ENCODE measurements around the gene ATP9B. TPM values are rescaled to one million over a fixed set of nuclear protein-coding genes. Genes with fewer than 3 reads are reported as not detected.

Gene ATP9B
- total RNA-seq, 1 experiment from 2014 or later: 17.8 TPM

DNA sequence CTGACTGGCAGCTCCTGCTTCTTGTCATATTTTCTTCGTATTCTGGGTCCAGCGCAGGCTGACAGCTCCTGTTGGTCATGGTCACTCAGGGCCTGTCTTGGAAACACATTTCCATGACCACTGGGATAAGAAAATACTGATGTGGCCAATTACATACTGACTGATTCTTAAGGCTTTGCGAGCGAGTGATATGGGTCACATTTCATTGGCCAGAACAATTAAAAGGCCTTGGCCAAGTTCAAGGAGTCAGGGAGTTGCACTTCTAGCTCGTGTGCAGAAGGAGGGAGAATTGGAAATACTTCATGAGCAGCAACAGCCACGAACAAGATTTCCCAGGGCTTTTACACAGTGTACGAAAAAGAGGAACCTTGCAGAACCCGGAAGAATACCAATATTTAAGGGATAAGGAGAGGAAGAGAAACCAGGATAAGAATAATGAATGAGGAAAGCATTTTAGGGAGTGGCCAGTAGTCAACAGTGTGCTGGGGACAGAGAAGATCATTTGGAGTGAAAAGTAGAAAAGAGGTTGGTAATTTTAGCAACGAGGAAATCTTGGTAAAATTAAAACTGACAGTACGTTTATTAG lies 149.5 kb downstream of the ATP9B start:
- Histone ChIP-seq H2AFZ (ENCODE audit: low read depth, low read length, poor library complexity, severe bottlenecking) (no peak overlapping the region), H4K20me1 (ENCODE audit: insufficient read depth) (no peaks in the 10 kb centered on the region), H3K36me3 (ENCODE audit: control insufficient read depth in 1 of 2, insufficient read depth in 2 of 2, low read length in 2 of 2) (no peaks in the 10 kb centered on the region), H3K4me3 (replicated peaks in 1 of 2; ENCODE audit: low read depth in 1 of 2, low read length in 2 of 2) (no peak overlapping the region), H3K4me2 (ENCODE audit: low read length) (no peak overlapping the region), H3K27ac (ENCODE audit: low read depth, low read length) (no peak overlapping the region), H3K9me3 (ENCODE audit: control insufficient read depth in 1 of 2, insufficient read depth in 1 of 2, low read depth in 1 of 2, low read length in 2 of 2) (no peaks in the 10 kb centered on the region), H3K79me2 (ENCODE audit: insufficient read depth, low read length) (no peaks in the 10 kb centered on the region), H3K4me1 (ENCODE audit: control insufficient read depth in 1 of 2, insufficient read depth in 2 of 2, low read length in 2 of 2) (no peaks in the 10 kb centered on the region), H3K27me3 (ENCODE audit: insufficient read depth, low read length) (no peaks in the 10 kb centered on the region), H3K9ac (ENCODE audit: low read length) (no peak overlapping the region), H3K9me2 (ENCODE audit: insufficient read depth) (no peaks in the 10 kb centered on the region)
- POLR2A ChIA-PET: no interaction called here
- RAD21 ChIA-PET (ENCODE audit: low non-redundant PET in 1 of 2, low total read pairs in 2 of 2, uncharacterized antibody in 2 of 2, unreplicated experiment in 2 of 2): no interaction called here
- DNase-seq (ENCODE audit: low read depth, low spot score) (no peak), ATAC-seq (no peak)
- CTCF ChIA-PET: no interaction called here
- TF ChIP-seq CBX3 (IDR thresholded peaks at IDR 0.05; ENCODE audit: low read depth) (no peak), POLR2AphosphoS5 (IDR thresholded peaks at IDR 0.05; ENCODE audit: low read depth, low read length) (no peak), EGR1 (IDR thresholded peaks at IDR 0.05; ENCODE audit: low read depth) (no peak), SRF (IDR thresholded peaks at IDR 0.05; ENCODE audit: low read depth) (no peak), SIN3A (IDR thresholded peaks at IDR 0.05; ENCODE audit: low read depth) (no peak), JUND (IDR thresholded peaks at IDR 0.05) (no peak), YY1 (IDR thresholded peaks at IDR 0.05; ENCODE audit: extremely low read depth, insufficient replicate concordance, low read depth, low read length) (no peak), RAD21 (IDR thresholded peaks at IDR 0.05; ENCODE audit: low read depth) (no peak)
- no TSS peak for BruUV-seq (replicated peaks)
- intact Hi-C loops (cut with micrococcal nuclease): no loop called here

DNA sequence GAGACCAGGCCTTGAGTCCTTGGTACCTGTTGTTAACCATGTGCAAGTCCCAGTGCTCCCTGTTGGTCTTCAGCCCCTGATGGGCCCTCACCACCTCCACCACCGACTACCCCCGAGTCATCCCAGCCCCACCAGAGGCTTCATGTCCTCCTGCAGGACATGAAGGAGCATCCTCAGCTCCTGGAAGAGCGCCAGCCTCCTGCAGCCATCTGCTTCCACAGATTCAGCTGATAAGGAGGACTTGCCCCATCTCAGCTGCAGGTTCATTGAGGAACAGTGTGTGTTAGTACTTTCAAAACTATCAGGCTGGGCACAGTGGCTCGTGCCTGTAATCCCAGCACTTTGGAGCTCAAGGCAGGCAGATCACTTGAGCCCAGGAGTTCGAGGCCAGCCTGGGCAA lies 151.9 kb downstream of the ATP9B start:
- Histone ChIP-seq H3K27me3 (ENCODE audit: insufficient read depth, low read length) (no peaks in the 10 kb centered on the region), H3K4me1 (ENCODE audit: control insufficient read depth in 1 of 2, insufficient read depth in 2 of 2, low read length in 2 of 2) (no peaks in the 10 kb centered on the region), H3K79me2 (ENCODE audit: insufficient read depth, low read length) (no peaks in the 10 kb centered on the region), H4K20me1 (ENCODE audit: insufficient read depth) (no peaks in the 10 kb centered on the region), H3K4me2 (ENCODE audit: low read length) (no peak overlapping the region), H3K36me3 (ENCODE audit: control insufficient read depth in 1 of 2, insufficient read depth in 2 of 2, low read length in 2 of 2) (no peaks in the 10 kb centered on the region), H3K9me3 (ENCODE audit: control insufficient read depth in 1 of 2, insufficient read depth in 1 of 2, low read depth in 1 of 2, low read length in 2 of 2) (no peaks in the 10 kb centered on the region), H3K4me3 (replicated peaks in 1 of 2; ENCODE audit: low read depth in 1 of 2, low read length in 2 of 2) (no peak overlapping the region), H2AFZ (ENCODE audit: low read depth, low read length, poor library complexity, severe bottlenecking) (no peak overlapping the region), H3K27ac (ENCODE audit: low read depth, low read length) (no peak overlapping the region), H3K9me2 (ENCODE audit: insufficient read depth) (no peaks in the 10 kb centered on the region), H3K9ac (ENCODE audit: low read length) (no peak overlapping the region)
- ChIA-PET POLR2A (no interaction called here), CTCF (no interaction called here), RAD21 (ENCODE audit: low non-redundant PET in 1 of 2, low total read pairs in 2 of 2, uncharacterized antibody in 2 of 2, unreplicated experiment in 2 of 2) (no interaction called here)
- no peak for DNase-seq (ENCODE audit: low read depth, low spot score)
- intact Hi-C loops (cut with micrococcal nuclease): no loop called here
- no TSS peak for BruUV-seq (replicated peaks)
- no peak for ATAC-seq
- no peak for TF ChIP-seq SRF (IDR thresholded peaks at IDR 0.05; ENCODE audit: low read depth)
- no peak for TF ChIP-seq POLR2A (IDR thresholded peaks at IDR 0.05; ENCODE audit: borderline replicate concordance, extremely low read depth, insufficient read depth, insufficient read length)
- TF ChIP-seq ZNF274 (IDR thresholded peaks at IDR 0.05; ENCODE audit: low read depth, low read length): no peak
- TF ChIP-seq FOSL1 (IDR thresholded peaks at IDR 0.05; ENCODE audit: low read depth): no peak
- TF ChIP-seq RAD21 (IDR thresholded peaks at IDR 0.05; ENCODE audit: low read depth): no peak
- TF ChIP-seq, protein P1, sequence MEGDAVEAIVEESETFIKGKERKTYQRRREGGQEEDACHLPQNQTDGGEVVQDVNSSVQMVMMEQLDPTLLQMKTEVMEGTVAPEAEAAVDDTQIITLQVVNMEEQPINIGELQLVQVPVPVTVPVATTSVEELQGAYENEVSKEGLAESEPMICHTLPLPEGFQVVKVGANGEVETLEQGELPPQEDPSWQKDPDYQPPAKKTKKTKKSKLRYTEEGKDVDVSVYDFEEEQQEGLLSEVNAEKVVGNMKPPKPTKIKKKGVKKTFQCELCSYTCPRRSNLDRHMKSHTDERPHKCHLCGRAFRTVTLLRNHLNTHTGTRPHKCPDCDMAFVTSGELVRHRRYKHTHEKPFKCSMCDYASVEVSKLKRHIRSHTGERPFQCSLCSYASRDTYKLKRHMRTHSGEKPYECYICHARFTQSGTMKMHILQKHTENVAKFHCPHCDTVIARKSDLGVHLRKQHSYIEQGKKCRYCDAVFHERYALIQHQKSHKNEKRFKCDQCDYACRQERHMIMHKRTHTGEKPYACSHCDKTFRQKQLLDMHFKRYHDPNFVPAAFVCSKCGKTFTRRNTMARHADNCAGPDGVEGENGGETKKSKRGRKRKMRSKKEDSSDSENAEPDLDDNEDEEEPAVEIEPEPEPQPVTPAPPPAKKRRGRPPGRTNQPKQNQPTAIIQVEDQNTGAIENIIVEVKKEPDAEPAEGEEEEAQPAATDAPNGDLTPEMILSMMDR (IDR thresholded peaks at IDR 0.05 in 2 of 3, conservative IDR thresholded peaks at IDR 0.05 in 1 of 3; ENCODE audit: borderline replicate concordance in 1 of 3, insufficient read depth in 1 of 3, low read depth in 2 of 3, low read length in 2 of 3): no peak
- TF ChIP-seq SIN3A (IDR thresholded peaks at IDR 0.05; ENCODE audit: low read depth): no peak
- TF ChIP-seq EGR1 (IDR thresholded peaks at IDR 0.05; ENCODE audit: low read depth): no peak
- TF ChIP-seq, protein P2, sequence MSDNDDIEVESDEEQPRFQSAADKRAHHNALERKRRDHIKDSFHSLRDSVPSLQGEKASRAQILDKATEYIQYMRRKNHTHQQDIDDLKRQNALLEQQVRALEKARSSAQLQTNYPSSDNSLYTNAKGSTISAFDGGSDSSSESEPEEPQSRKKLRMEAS (IDR thresholded peaks at IDR 0.05): no peak
- no peak for TF ChIP-seq EZH2phosphoT487 (IDR thresholded peaks at IDR 0.05; ENCODE audit: borderline replicate concordance)
- TF ChIP-seq EZH2 (IDR thresholded peaks at IDR 0.05): no peak
- TF ChIP-seq, protein P3, sequence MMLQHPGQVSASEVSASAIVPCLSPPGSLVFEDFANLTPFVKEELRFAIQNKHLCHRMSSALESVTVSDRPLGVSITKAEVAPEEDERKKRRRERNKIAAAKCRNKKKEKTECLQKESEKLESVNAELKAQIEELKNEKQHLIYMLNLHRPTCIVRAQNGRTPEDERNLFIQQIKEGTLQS (IDR thresholded peaks at IDR 0.05): no peak

Data from HCT116 (cell line).